Measurements from ENCODE around the gene LYRM9. TPM values are rescaled to one million over a fixed set of nuclear protein-coding genes. Genes with fewer than 3 reads are reported as not detected.

LYRM9 gene
- total RNA-seq, 1 donor from 2014 or later, result 22.2 TPM

- TF ChIP-seq, protein P1, sequence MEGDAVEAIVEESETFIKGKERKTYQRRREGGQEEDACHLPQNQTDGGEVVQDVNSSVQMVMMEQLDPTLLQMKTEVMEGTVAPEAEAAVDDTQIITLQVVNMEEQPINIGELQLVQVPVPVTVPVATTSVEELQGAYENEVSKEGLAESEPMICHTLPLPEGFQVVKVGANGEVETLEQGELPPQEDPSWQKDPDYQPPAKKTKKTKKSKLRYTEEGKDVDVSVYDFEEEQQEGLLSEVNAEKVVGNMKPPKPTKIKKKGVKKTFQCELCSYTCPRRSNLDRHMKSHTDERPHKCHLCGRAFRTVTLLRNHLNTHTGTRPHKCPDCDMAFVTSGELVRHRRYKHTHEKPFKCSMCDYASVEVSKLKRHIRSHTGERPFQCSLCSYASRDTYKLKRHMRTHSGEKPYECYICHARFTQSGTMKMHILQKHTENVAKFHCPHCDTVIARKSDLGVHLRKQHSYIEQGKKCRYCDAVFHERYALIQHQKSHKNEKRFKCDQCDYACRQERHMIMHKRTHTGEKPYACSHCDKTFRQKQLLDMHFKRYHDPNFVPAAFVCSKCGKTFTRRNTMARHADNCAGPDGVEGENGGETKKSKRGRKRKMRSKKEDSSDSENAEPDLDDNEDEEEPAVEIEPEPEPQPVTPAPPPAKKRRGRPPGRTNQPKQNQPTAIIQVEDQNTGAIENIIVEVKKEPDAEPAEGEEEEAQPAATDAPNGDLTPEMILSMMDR (IDR thresholded peaks at IDR 0.05), result no peak
- H3K4me1 ChIP-seq, result no peaks in the 10 kb centered on the region
- H3K4me3 ChIP-seq, result no peak overlapping the region
- H3K9me3 ChIP-seq, result no peaks in the 10 kb centered on the region
- H3K36me3 ChIP-seq, result no peaks in the 10 kb centered on the region
- H3K27me3 ChIP-seq, result no peaks in the 10 kb centered on the region
- no peak overlapping the region for H3K27ac ChIP-seq
- DNase-seq (ENCODE audit: low spot score in 2 of 2), result no peak
- intact Hi-C loops (cut with DNase I), result no loop called here
Measured at GRCh38 chr17:27858621-27859305, 34.4 kb downstream of the LYRM9 start.

DNA sequence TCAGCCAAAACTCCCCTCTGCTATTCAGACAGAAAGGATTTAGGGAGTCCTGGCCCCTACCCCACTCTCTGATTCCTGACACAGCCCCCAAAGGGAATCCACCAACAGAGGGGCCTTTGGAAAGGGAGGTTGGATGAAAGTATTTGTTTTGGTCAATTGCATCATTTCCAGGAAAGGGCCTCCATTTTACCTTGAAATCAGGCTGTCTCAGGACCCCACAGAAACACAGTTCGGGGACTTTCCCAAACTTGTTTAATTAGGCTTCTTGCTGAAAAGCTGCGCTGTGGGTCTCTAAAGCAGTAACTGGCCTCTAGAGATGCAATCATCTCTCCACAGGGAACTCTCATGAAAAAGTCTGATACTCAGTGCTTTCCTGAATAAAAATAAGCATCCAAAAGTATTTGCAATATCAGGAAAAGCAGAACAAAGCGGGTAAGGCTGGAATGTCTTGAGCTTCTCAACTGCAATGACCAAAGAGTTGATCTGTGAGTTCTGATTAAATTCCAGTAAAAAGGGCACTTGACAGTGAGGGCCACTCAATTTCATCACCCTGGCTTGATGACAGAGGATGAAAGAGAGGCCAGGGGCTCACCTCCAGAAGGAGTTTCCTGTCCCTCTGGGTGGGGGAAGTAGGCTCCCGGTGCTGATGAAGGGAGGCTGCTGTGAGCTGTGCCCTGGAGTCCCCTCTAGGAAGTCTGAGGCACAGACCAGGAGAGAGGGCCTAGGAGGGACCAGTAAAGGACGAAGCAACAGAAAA is 36.3 kb downstream of the LYRM9 start:
- TF ChIP-seq, protein P1 (IDR thresholded peaks at IDR 0.05), result no peak
- Histone ChIP-seq H3K9me3 (no peaks in the 10 kb centered on the region), H3K27me3 (no peaks in the 10 kb centered on the region), H3K27ac (no peak overlapping the region), H3K36me3 (no peaks in the 10 kb centered on the region), H3K4me3 (no peak overlapping the region), H3K4me1 (no peaks in the 10 kb centered on the region)
- intact Hi-C loops (cut with DNase I), result no loop called here
- DNase-seq (ENCODE audit: low spot score in 2 of 2), result no peak

- H3K9me3 ChIP-seq, result no peaks in the 10 kb centered on the region
- no peak overlapping the region for H3K27ac ChIP-seq
- TF ChIP-seq, protein P1 (IDR thresholded peaks at IDR 0.05), result no peak
- intact Hi-C loops (cut with DNase I), result no loop called here
- H3K4me3 ChIP-seq, result no peak overlapping the region
- no peaks in the 10 kb centered on the region for H3K4me1 ChIP-seq
- no peaks in the 10 kb centered on the region for H3K27me3 ChIP-seq
- no peak for DNase-seq (ENCODE audit: low spot score in 2 of 2)
- H3K36me3 ChIP-seq, result no peaks in the 10 kb centered on the region
Measured at GRCh38 chr17:27855454-27855853, 37.7 kb downstream of the LYRM9 start.

GRCh38 chr17:27854163-27854562 is 39.0 kb downstream of the LYRM9 start:
- H3K27me3 ChIP-seq, result no peaks in the 10 kb centered on the region
- H3K4me1 ChIP-seq, result no peaks in the 10 kb centered on the region
- no peak for DNase-seq (ENCODE audit: low spot score in 2 of 2)
- no peak overlapping the region for H3K27ac ChIP-seq
- H3K4me3 ChIP-seq, result no peak overlapping the region
- TF ChIP-seq, protein P1 (IDR thresholded peaks at IDR 0.05), result no peak
- no peaks in the 10 kb centered on the region for H3K36me3 ChIP-seq
- intact Hi-C loops (cut with DNase I), result no loop called here
- H3K9me3 ChIP-seq, result no peaks in the 10 kb centered on the region

DNA sequence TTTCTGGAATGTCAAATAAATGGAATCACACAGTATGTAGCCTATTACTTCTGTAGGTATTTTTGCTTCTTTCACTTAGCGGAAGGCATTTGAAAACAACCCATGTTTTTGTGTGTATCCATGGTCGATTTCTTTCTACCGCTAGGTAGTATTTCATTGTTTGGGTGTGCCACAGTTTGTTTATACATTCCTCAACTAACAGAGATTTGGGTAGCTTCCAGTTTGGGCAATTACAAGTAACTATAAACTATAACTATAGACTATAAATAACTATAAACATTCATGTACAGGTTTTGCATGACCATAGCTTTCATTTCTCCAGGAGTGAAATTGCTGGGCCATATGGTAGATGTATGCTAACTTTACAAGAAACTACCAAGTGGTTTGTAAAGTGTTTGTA is 40.1 kb downstream of the LYRM9 start:
- Histone ChIP-seq H3K9me3 (no peaks in the 10 kb centered on the region), H3K36me3 (no peaks in the 10 kb centered on the region), H3K27me3 (no peaks in the 10 kb centered on the region), H3K4me3 (no peak overlapping the region), H3K4me1 (no peaks in the 10 kb centered on the region), H3K27ac (no peak overlapping the region)
- intact Hi-C loops (cut with DNase I), result no loop called here
- no peak for DNase-seq (ENCODE audit: low spot score in 2 of 2)
- TF ChIP-seq, protein P1 (IDR thresholded peaks at IDR 0.05), result no peak

Data from ascending aorta (tissue), 2 donors.